HL-60/S4 treated with retinoic acid at 250 ng/mL for 4 days and 3 days (cell line): ENCODE data around the gene TRH.
"Not testable (repeated sequence)": the region's sequence is repeated elsewhere in the genome, so short reads cannot be mapped to it uniquely, and the experiment has no call there.

Source experiments
- in situ Hi-C: fragments of 300-500 bp; cut with MboI; formaldehyde crosslinking; loops from 2 replicates; pipeline ENCODE4 v1.7.0; 2022; ENCODE audit warnings: low sequenced_read_pairs

TRH gene

GRCh38 chr3:129999176-129999575 is 24.7 kb downstream of the TRH start:
- in situ Hi-C loops: not testable (repeated sequence)

- in situ Hi-C loops: not testable (repeated sequence)
Observed at GRCh38 chr3:130002666-130003598, 28.4 kb downstream of the TRH start.

- in situ Hi-C loops: no loop called here
Observed at GRCh38 chr3:130010556-130010955, 36.0 kb downstream of the TRH start.

- in situ Hi-C loops: not testable (repeated sequence)
Observed at GRCh38 chr3:130012108-130012507, 37.6 kb downstream of the TRH start.

GRCh38 chr3:130013246-130013645 is 38.7 kb downstream of the TRH start:
- in situ Hi-C loops: not testable (repeated sequence)

- in situ Hi-C loops: no loop called here
Observed at GRCh38 chr3:130014526-130014925, 40.0 kb downstream of the TRH start.

- in situ Hi-C loops: not testable (repeated sequence)
Observed at GRCh38 chr3:130017661-130018060, 43.1 kb downstream of the TRH start.

GRCh38 chr3:130026146-130026829 is 51.8 kb downstream of the TRH start:
- in situ Hi-C loops: not testable (repeated sequence)

GRCh38 chr3:130027437-130027836 is 52.9 kb downstream of the TRH start:
- in situ Hi-C loops: not testable (repeated sequence)
